KBM-7 (cell line): ENCODE results near the gene SYNJ2.

ENCODE experiments used
- DNase-seq: peaks from one replicate; pipeline ENCODE4 v3.0.0-alpha.2; 2015
- in situ Hi-C: fragments of 300-500 bp; cut with MboI; formaldehyde crosslinking; loops from 2 replicates; pipeline ENCODE4 v1.14.3; 2020; ENCODE audit warnings: low sequenced_read_pairs, low pct_unique_long_range_greater_than_20kb, mixed read lengths

The SYNJ2 gene

GRCh38 chr6:158021814-158022748, 40.4 kb downstream of the SYNJ2 start:
- no peak for DNase-seq
- in situ Hi-C loops = no loop called here

GRCh38 chr6:158022749-158023596, 41.3 kb downstream of the SYNJ2 start:
- DNase-seq = no peak
- in situ Hi-C loops = no loop called here

- in situ Hi-C loops = no loop called here
- no peak for DNase-seq
These were observed 41.9 kb downstream of the SYNJ2 start for GRCh38 chr6:158023597-158023939.

- in situ Hi-C loops = no loop called here
- no peak for DNase-seq
These were observed 43.1 kb downstream of the SYNJ2 start for GRCh38 chr6:158024566-158025297.

- in situ Hi-C loops = no loop called here
- peak; percentile 98 for DNase-seq
These were observed 44.6 kb downstream of the SYNJ2 start for GRCh38 chr6:158026054-158026900.

- in situ Hi-C loops = no loop called here
These were observed 45.4 kb downstream of the SYNJ2 start for GRCh38 chr6:158026901-158027589.

GRCh38 chr6:158027590-158028285, 46.1 kb downstream of the SYNJ2 start:
- DNase-seq = no peak
- in situ Hi-C loops = no loop called here

More at GRCh38 chr6:158026901-158027589, 45.4 kb downstream of the SYNJ2 start:
- DNase-seq = no peak

GRCh38 chr6:158028421-158028820, 46.8 kb downstream of the SYNJ2 start:
- in situ Hi-C loops = no loop called here
- DNase-seq = no peak

DNA sequence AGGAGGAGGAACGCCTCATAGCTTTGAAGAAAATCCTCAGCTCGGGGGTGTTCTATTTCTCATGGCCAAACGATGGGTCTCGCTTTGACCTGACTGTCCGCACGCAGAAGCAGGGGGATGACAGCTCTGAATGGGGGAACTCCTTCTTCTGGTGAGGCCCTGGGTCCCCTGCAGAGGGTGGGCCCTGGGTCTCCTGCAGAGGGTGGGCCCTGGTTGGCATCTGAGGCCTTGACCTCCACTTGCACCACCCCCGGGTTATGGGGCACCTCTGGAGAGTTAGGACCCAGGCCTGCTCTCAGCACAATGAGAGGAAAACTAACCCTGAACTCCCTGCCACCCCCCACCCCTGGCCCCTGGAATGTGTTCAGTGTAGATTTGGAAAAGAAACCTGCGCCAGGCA, 47.2 kb downstream of the SYNJ2 start:
- DNase-seq = no peak
- in situ Hi-C loops = no loop called here

DNA sequence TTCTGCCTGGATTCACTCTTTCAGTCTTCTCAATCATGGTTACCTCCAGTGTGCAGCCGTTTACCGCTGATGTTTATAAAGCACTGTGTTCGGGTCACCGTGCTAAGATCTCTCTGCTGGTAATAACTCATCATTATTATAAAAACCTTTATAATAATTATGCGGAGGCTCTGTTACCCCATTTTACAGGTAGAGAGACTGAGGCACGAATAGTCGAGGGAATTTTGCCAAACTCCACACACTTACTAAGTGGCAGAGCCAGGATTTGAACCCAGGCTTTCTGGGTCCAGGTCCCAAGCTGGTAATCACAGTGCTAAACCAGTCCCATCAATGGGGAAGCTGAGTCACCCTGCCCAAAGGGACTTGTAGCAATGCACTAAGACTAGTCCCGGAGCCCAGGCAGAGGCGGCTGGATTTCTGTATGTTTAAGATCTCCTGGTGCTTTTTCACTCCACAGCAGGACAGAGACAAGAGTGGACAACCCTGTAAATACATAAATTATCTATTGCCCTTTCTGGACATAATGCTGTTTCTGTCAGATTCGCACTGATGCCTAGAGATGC, 48.1 kb downstream of the SYNJ2 start:
- DNase-seq = no peak
- in situ Hi-C loops = no loop called here

- in situ Hi-C loops = no loop called here
- no peak for DNase-seq
These were observed 49.0 kb downstream of the SYNJ2 start for GRCh38 chr6:158030380-158031300.

DNA sequence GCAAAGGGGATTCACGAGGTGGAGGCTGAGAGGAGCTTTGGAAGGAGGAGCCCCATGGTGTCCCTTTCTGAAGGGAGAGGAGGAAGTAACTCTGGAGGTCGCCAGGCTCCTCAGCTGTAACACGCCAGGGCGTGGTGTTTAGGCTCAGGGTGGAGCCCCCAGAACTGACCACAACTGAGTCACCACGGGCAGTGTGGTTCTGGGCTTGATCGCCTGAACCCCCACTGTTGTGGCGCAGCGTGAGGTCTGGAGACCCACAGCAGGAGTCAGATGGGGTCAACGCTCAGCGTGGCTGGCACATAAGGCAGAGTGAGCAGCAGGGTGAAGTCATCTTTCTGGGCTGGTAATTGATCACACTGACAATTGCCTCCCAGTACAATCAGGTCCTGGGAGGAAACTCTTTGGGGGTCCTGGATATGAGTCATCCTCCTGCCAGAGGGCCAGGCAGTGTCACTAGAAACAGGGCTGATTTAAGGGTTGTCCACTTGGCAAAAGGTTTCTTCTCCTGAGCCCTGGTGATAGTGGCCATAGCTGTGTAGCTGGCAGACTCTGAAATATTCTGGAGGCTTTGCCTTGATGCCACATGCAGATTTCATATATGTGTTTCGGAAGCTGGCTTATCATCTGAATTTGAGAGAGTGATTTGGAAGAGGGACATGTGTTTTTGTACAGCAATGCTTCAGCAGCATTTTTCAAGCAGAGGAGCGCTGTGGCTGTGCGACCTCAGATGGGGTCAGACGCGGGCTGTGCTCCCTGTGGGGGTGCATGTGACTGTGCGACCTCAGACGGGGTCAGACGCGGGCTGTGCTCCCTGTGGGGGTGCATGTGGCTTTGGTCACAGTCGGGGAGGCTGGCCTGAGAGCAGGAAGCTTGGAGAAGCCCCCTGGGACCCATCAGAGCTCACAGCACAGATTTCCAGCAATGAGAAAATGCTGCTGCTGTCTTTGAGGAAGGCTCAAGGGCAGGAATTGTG, 50.0 kb downstream of the SYNJ2 start:
- in situ Hi-C loops = no loop called here
- DNase-seq = peak; percentile 76

DNA sequence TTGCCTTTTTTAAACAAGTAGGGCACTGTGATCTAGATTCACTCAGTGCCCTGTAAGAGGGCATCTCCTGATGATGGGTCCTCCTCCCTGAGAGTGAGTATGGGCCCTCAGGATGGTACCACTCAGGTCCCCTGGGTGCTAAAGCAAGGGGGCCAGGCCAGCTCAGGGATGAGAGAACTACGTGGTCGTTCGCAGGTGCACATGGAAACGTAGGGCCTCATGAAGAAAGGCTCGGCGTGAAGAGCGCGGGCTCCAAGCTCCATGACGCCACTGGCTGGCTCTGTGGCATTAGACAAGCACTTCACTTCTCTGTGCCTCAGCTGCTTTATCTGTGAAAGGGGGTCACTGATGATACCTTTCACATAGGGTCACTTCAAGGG, 50.7 kb downstream of the SYNJ2 start:
- no peak for DNase-seq
- in situ Hi-C loops = no loop called here

DNA sequence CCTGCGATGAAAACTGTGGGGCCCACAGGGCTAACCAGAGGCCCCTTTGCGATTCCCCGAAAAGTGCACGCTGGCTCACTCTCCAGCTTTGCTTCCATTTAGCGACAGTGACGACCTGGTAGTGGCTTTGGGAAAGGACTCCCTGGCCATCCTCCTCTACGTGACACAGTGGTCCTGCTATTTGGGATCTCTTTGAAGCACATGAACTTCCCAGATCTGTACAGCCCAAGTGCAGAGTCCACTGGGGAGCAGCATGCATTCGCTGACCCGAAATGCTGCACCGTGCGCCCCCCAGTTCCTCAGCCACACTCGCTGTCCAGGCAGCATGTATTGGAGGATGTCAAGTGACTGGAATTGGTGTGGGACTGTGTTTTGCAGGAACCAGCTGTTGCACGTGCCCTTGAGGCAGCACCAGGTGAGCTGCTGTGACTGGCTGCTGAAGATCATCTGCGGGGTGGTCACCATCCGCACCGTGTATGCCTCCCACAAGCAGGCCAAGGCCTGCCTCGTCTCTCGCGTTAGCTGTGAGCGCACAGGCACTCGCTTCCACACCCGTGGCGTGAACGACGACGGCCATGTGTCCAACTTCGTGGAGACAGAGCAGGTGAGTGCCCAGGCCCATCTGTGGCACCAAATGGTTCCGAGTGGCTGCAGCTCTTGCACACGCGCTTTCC, 51.6 kb downstream of the SYNJ2 start:
- no peak for DNase-seq
- in situ Hi-C loops = no loop called here
